Measurements from ENCODE around the gene HPS3. TPM values are rescaled to one million over a fixed set of nuclear protein-coding genes. Genes with fewer than 3 reads are reported as not detected.

HPS3 gene
- total and polyA plus RNA-seq, 2 of the 4 experiments (the other 2 are of a cell fraction) = 15.2 to 24.2 TPM

GRCh38 chr3:149217347-149217746 is 87.9 kb downstream of the HPS3 start:
- H2BK5ac ChIP-seq (ENCODE audit: low read depth, low read length, poor library complexity, severe bottlenecking) = no peak overlapping the region
- H2AFZ ChIP-seq (replicated peaks; ENCODE audit: low read length, poor library complexity) = no peak overlapping the region
- no peaks in the 10 kb centered on the region for H3K9me3 ChIP-seq (ENCODE audit: control insufficient read depth, insufficient read depth, low read length)
- POLR2A ChIA-PET (ENCODE audit: unreplicated experiment) = no interaction called here
- in situ Hi-C loops (cut with MboI; ENCODE audit: low sequenced_read_pairs) (no loop called here), dilution Hi-C loops (cut with HindIII; ENCODE audit: low sequenced_read_pairs, unreplicated experiment) (no loop called here), intact Hi-C loops (cut with micrococcal nuclease) (no loop called here)
- no peak overlapping the region for H3K4me3 ChIP-seq (ENCODE audit: insufficient read depth, low read depth, low read length)
- H4K20me1 ChIP-seq (ENCODE audit: insufficient read depth, low read length) = no peaks in the 10 kb centered on the region
- H2BK20ac ChIP-seq (ENCODE audit: low read depth, low read length) = no peak overlapping the region
- DNase-seq (no peak), ATAC-seq (ENCODE audit: low read depth) (no peak)
- CTCF ChIA-PET = no interaction called here
- no peak overlapping the region for H3K18ac ChIP-seq (ENCODE audit: low read depth, low read length)
- no peak for TF ChIP-seq BHLHE40 (IDR thresholded peaks at IDR 0.05; ENCODE audit: low read depth, low read length)
- no peak for TF ChIP-seq RFX5 (IDR thresholded peaks at IDR 0.05; ENCODE audit: low read depth, low read length)
- TF ChIP-seq FOS (IDR thresholded peaks at IDR 0.05; ENCODE audit: low read depth, low read length) = no peak
- TF ChIP-seq MAFK (IDR thresholded peaks at IDR 0.05; ENCODE audit: low read depth, low read length) = no peak
- no peak for TF ChIP-seq CTCF (conservative IDR thresholded peaks at IDR 0.05; ENCODE audit: low read depth, low read length)
- no peak for TF ChIP-seq USF2 (IDR thresholded peaks at IDR 0.05; ENCODE audit: low read depth, low read length)
- no peak for TF ChIP-seq MXI1 (IDR thresholded peaks at IDR 0.05; ENCODE audit: borderline replicate concordance, low read depth, low read length)
- TF ChIP-seq RAD21 (IDR thresholded peaks at IDR 0.05; ENCODE audit: low read length) = no peak
- TF ChIP-seq CEBPB (IDR thresholded peaks at IDR 0.05; ENCODE audit: low read depth, low read length) = no peak
- no peak for TF ChIP-seq CHD1 (IDR thresholded peaks at IDR 0.05; ENCODE audit: low read depth, low read length)
- no peak for TF ChIP-seq SMC3 (IDR thresholded peaks at IDR 0.05; ENCODE audit: low read depth, low read length)
- TF ChIP-seq NFE2L2 (IDR thresholded peaks at IDR 0.05; ENCODE audit: low read depth, low read length) = no peak
- no peak for TF ChIP-seq ELK1 (IDR thresholded peaks at IDR 0.05; ENCODE audit: borderline replicate concordance, low read depth, low read length)
- no peak for TF ChIP-seq RCOR1 (IDR thresholded peaks at IDR 0.05; ENCODE audit: insufficient replicate concordance, low read length)
- TF ChIP-seq MAZ (IDR thresholded peaks at IDR 0.05; ENCODE audit: borderline replicate concordance, low read depth, low read length) = no peak
- H3K4me2 ChIP-seq (ENCODE audit: low read depth, low read length) = no peak overlapping the region
- H3K4ac ChIP-seq (ENCODE audit: low read depth, low read length) = no peak overlapping the region
- no peak overlapping the region for H4K91ac ChIP-seq (ENCODE audit: insufficient read depth, low read depth, low read length)
- H3K9me1 ChIP-seq (ENCODE audit: insufficient read depth, low read length) = no peaks in the 10 kb centered on the region
- H3K27me3 ChIP-seq (ENCODE audit: control insufficient read depth, insufficient read depth, low read length) = no peaks in the 10 kb centered on the region
- H2AK5ac ChIP-seq (ENCODE audit: low read depth, low read length) = no peak overlapping the region
- H3K14ac ChIP-seq (replicated peaks; ENCODE audit: low read depth, low read length) = no peak overlapping the region
- no peak overlapping the region for H3K27ac ChIP-seq (ENCODE audit: insufficient read depth, low read length)
- no peak overlapping the region for H4K8ac ChIP-seq (ENCODE audit: low read depth in 2 of 2, low read length in 2 of 2)
- no CpG with 5 or more reads among the region's 5 CpGs for WGBS, 2 experiments (ENCODE audit: extremely low coverage in 2 of 2, insufficient read length in 1 of 2)
- no peak overlapping the region for H3K23ac ChIP-seq (ENCODE audit: low read depth, low read length)
- H3K79me1 ChIP-seq (ENCODE audit: low read depth in 1 of 2, low read length in 2 of 2) = no peaks in the 10 kb centered on the region
- no peak overlapping the region for H4K5ac ChIP-seq (ENCODE audit: low read depth, low read length)
- H3K4me1 ChIP-seq (ENCODE audit: control insufficient read depth, insufficient read depth, low read length) = 0 out of 2 replicates have a peak, but pooled peaks cover 2% of the 10 kb centered on the region
- no peaks in the 10 kb centered on the region for H3K36me3 ChIP-seq (ENCODE audit: control insufficient read depth, insufficient read depth, low read length)
- no peak overlapping the region for H2AK9ac ChIP-seq (replicated peaks; ENCODE audit: low read depth, low read length, poor library complexity)
- H2BK120ac ChIP-seq (ENCODE audit: low read depth, low read length) = no peak overlapping the region
- H3K9ac ChIP-seq (ENCODE audit: low read depth, low read length) = no peak overlapping the region
- BruUV-seq (replicated peaks) = no TSS peak
- H2BK15ac ChIP-seq (ENCODE audit: low read depth, low read length) = no peak overlapping the region
- H3K56ac ChIP-seq (ENCODE audit: extremely low read depth, insufficient read depth, low read length) = no peak overlapping the region

All from IMR-90 (cell line).